GM23338 (cell line): ENCODE measurements around the gene USP10. TPM values are rescaled to one million over a fixed set of nuclear protein-coding genes. Genes with fewer than 3 reads are reported as not detected.

ENCODE experiments used
- ATAC-seq: fragments of 200-7000 bp; cut with Tn5 transposase; 3 replicates; pipeline ENCODE4 v1.9.1; 2020
- DNase-seq: peaks from one replicate; pipeline ENCODE4 v3.0.0-alpha.2; 2015; ENCODE audit warnings: low spot score
- H2AFZ ChIP-seq: fragments of 200-600 bp; sonication (generic); 2 replicates; pipeline ENCODE4 v1.8.0; 2016; ENCODE audit warnings: antibody characterized with exemption, mild to moderate bottlenecking, moderate library complexity
- H3F3A ChIP-seq: fragments of 200-600 bp; sonication (generic); replicated peaks from 2 replicates; pipeline ENCODE4 v1.8.0; 2017; ENCODE audit warnings: antibody characterized with exemption, mixed run types, low read depth
- H3K27ac ChIP-seq: fragments of 200-600 bp; sonication (generic); 2 replicates; pipeline ENCODE4 v1.6.1; 2016; ENCODE audit warnings: low read depth
- H3K27me3 ChIP-seq: fragments of 200-600 bp; sonication (generic); 2 replicates; pipeline ENCODE4 v1.8.0; 2016; ENCODE audit warnings: mild to moderate bottlenecking, mixed run types, moderate library complexity; ENCODE audit not compliant: insufficient read depth
- H3K36me3 ChIP-seq: fragments of 200-600 bp; sonication (generic); 2 replicates; pipeline ENCODE4 v1.8.0; 2016; ENCODE audit warnings: mild to moderate bottlenecking; ENCODE audit not compliant: insufficient read depth
- H3K4me1 ChIP-seq: fragments of 200-600 bp; sonication (generic); 2 replicates; pipeline ENCODE4 v1.8.0; 2016; ENCODE audit warnings: mild to moderate bottlenecking, moderate library complexity; ENCODE audit not compliant: insufficient read depth
- H3K4me2 ChIP-seq: fragments of 200-600 bp; sonication (generic); 2 replicates; pipeline ENCODE4 v1.7.1; 2017; ENCODE audit warnings: mixed run types
- H3K4me3 ChIP-seq: fragments of 200-600 bp; sonication (generic); 2 replicates; pipeline ENCODE4 v1.6.1; 2016; ENCODE audit warnings: mixed run types
- H3K79me2 ChIP-seq: fragments of 200-600 bp; sonication (generic); replicated peaks from 2 replicates; pipeline ENCODE4 v1.8.0; 2017; ENCODE audit warnings: mild to moderate bottlenecking; ENCODE audit not compliant: insufficient read depth
- H3K9me2 ChIP-seq: fragments of 200-600 bp; sonication (generic); 2 replicates; pipeline ENCODE4 v1.8.0; 2017; ENCODE audit not compliant: insufficient read depth
- H4K20me1 ChIP-seq: fragments of 200-600 bp; sonication (generic); replicated peaks from 2 replicates; pipeline ENCODE4 v1.8.0; 2017; ENCODE audit warnings: mild to moderate bottlenecking; ENCODE audit not compliant: insufficient read depth
- H3K27ac Mint-ChIP-seq: 2 replicates; pipeline ENCODE4 v1.8.0; 2020; ENCODE audit warnings: inconsistent platforms, mild to moderate bottlenecking, moderate library complexity, mixed read lengths
- H3K27me3 Mint-ChIP-seq: 3 replicates; pipeline ENCODE4 v1.8.0; 2022; ENCODE audit warnings: low read depth, mild to moderate bottlenecking, moderate library complexity, mixed read lengths, inconsistent platforms; ENCODE audit not compliant: insufficient read depth, poor library complexity
- H3K36me3 Mint-ChIP-seq: 3 replicates; pipeline ENCODE4 v1.8.0; 2021; ENCODE audit warnings: low read depth, mild to moderate bottlenecking, inconsistent platforms, moderate library complexity, mixed read lengths
- H3K4me1 Mint-ChIP-seq: 3 replicates; pipeline ENCODE4 v1.8.0; 2020; ENCODE audit warnings: mild to moderate bottlenecking, inconsistent platforms, mixed read lengths
- H3K4me3 Mint-ChIP-seq: 3 replicates; pipeline ENCODE4 v1.8.0; 2021; ENCODE audit warnings: moderate library complexity, mild to moderate bottlenecking, inconsistent platforms, mixed read lengths
- H3K9me3 Mint-ChIP-seq: 3 replicates; pipeline ENCODE4 v1.8.0; 2020; ENCODE audit warnings: moderate library complexity, mild to moderate bottlenecking, inconsistent platforms, mixed read lengths
- CREB1 ChIP-seq: fragments of 250-450 bp; sonication (Bioruptor Pico); IDR thresholded peaks from 2 replicates; pipeline ENCODE4 v1.5.0; 2020; ENCODE audit warnings: low read depth, mild to moderate bottlenecking, moderate library complexity
- ETS1 ChIP-seq: IDR thresholded peaks from 2 replicates; pipeline ENCODE4 v1.6.1; 2016; ENCODE audit warnings: antibody characterized with exemption
- EZH2 ChIP-seq: fragments of 200-600 bp; sonication (generic); IDR thresholded peaks from one replicate; pipeline ENCODE4 v1.8.0; 2017; ENCODE audit warnings: antibody characterized with exemption, mild to moderate bottlenecking, low read depth; ENCODE audit not compliant: unreplicated experiment
- EZH2phosphoT487 ChIP-seq: fragments of 200-600 bp; sonication (generic); IDR thresholded peaks from one replicate; pipeline ENCODE4 v1.8.1; 2018; ENCODE audit warnings: antibody characterized with exemption; ENCODE audit not compliant: unreplicated experiment
- NANOG ChIP-seq: IDR thresholded peaks from 2 replicates; pipeline ENCODE4 v1.6.1; 2016; ENCODE audit warnings: antibody characterized with exemption, borderline replicate concordance
- ZNF462 ChIP-seq: fragments of 250-450 bp; sonication (Bioruptor Pico); IDR thresholded peaks from 2 replicates; pipeline ENCODE4 v1.5.0; 2020; ENCODE audit warnings: mild to moderate bottlenecking, moderate library complexity
- polyA plus RNA-seq: library from polyadenylated mRNA; unstranded; fragments of >200 nt; fragmentation: Nextera tagmentation; extraction: Ambion mirVana; gene quantifications from 2 replicates; pipeline ENCODE4 v1.2.1, GENCODE V29; 2016
- total RNA-seq: library from RNA; depleted of rRNA; stranded (reverse); fragments of >200 nt; shearing (Covaris generic); gene quantifications from 2 replicates; pipeline ENCODE4 v1.2.3, GENCODE V29; 2014

Gene USP10
- total and polyA plus RNA-seq, 2 experiments from 2014 or later, result 158 to 194 TPM

GRCh38 chr16:84758627-84759026 is 58.8 kb downstream of the USP10 start (continued):
- TF ChIP-seq ZNF462 (CRISPR knock-in tag), result no peak
- TF ChIP-seq ETS1, result no peak
- TF ChIP-seq EZH2, result no peak

- H3K27ac ChIP-seq, result peak overlapping the region; percentile 51
- H3K79me2 ChIP-seq, result peaks cover 92% of the 10 kb centered on the region
- no peak overlapping the region for H3K4me3 Mint-ChIP-seq
- H3K4me1 Mint-ChIP-seq, result peaks cover 20% of the 10 kb centered on the region
- peaks cover 50% of the 10 kb centered on the region for H4K20me1 ChIP-seq
- no peaks in the 10 kb centered on the region for H3K9me2 ChIP-seq
- H3F3A ChIP-seq, result peaks cover 5% of the 10 kb centered on the region; the same call in 1 of the 2 replicates
- peaks cover 4% of the 10 kb centered on the region for H3K27me3 Mint-ChIP-seq
- H3K4me2 ChIP-seq, result no peak overlapping the region
- no peak for DNase-seq
- H3K4me3 ChIP-seq, result no peak overlapping the region
- no peaks in the 10 kb centered on the region for H3K27me3 ChIP-seq
- no peak for ATAC-seq
- H3K36me3 ChIP-seq, result peaks cover 26% of the 10 kb centered on the region
- H3K36me3 Mint-ChIP-seq, result peaks cover 49% of the 10 kb centered on the region
- no peak overlapping the region for H2AFZ ChIP-seq
- no peak overlapping the region for H3K27ac Mint-ChIP-seq
- H3K4me1 ChIP-seq, result peaks cover 8% of the 10 kb centered on the region; the same call in 1 of the 2 replicates
- H3K9me3 Mint-ChIP-seq, result no peaks in the 10 kb centered on the region
- TF ChIP-seq NANOG (no peak), CREB1 (CRISPR knock-in tag) (no peak), ZNF462 (CRISPR knock-in tag) (no peak), EZH2phosphoT487 (no peak)
Measured at GRCh38 chr16:84759061-84759460, 59.3 kb downstream of the USP10 start.
